Vagina (tissue), 2 donors: ENCODE measurements around the gene RPL15.

Experiments
- CTCF ChIP-seq, 3 experiments: fragments of 450-650 bp in 2 of 3; fragments of 200-600 bp in 1 of 3; sonication (generic) in 1 of 3; IDR thresholded peaks; one replicate each; pipeline ENCODE4 v1.5.1; 2017 to 2019; ENCODE audit warnings: antibody characterized with exemption in 3 of 3, mild to moderate bottlenecking in 2 of 3, moderate library complexity in 2 of 3
- POLR2AphosphoS5 ChIP-seq, 2 donors: sonication (generic); formaldehyde crosslinking; IDR thresholded peaks; one replicate each; pipeline ENCODE4 v1.9.0; 2017; ENCODE audit warnings: antibody characterized with exemption in 2 of 2, mild to moderate bottlenecking in 2 of 2, low read depth in 1 of 2; ENCODE audit not compliant: insufficient read depth in 1 of 2

DNA sequence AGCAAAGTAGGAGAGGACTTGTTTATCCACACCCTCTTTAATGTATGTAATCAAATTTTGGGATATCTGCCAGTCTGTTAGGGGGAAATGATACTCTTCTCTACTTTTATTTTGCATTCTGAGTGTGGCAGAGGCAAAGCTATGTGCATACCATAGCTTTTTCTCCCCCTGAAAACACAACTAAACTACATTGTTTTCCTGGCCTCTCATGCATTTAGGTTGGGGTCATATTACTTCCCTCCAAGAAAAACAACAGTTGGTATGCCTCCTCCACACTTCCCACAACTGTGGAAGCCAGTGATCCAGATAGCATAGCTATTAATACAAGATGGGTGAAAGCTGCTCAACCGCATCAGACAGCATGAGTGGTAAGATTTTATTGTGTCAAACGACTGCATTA, 6.9 kb downstream of the RPL15 start:
- TF ChIP-seq CTCF (IDR thresholded peaks at IDR 0.05) (no peak), POLR2AphosphoS5 (IDR thresholded peaks at IDR 0.05; ENCODE audit: insufficient read depth in 1 of 2, low read depth in 1 of 2) (no peak)
